HG02884 (cell line): ENCODE data around the gene EIF5A.
"Not testable (repeated sequence)": the region's sequence is repeated elsewhere in the genome, so short reads cannot be mapped to it uniquely, and the experiment has no call there.

Source experiments
- ATAC-seq: cut with Tn5 transposase; IDR thresholded peaks from one replicate; pipeline ENCODE4 v1.9.1; 2021; ENCODE audit warnings: mild to moderate bottlenecking, moderate library complexity; ENCODE audit not compliant: unreplicated experiment

Gene EIF5A

DNA sequence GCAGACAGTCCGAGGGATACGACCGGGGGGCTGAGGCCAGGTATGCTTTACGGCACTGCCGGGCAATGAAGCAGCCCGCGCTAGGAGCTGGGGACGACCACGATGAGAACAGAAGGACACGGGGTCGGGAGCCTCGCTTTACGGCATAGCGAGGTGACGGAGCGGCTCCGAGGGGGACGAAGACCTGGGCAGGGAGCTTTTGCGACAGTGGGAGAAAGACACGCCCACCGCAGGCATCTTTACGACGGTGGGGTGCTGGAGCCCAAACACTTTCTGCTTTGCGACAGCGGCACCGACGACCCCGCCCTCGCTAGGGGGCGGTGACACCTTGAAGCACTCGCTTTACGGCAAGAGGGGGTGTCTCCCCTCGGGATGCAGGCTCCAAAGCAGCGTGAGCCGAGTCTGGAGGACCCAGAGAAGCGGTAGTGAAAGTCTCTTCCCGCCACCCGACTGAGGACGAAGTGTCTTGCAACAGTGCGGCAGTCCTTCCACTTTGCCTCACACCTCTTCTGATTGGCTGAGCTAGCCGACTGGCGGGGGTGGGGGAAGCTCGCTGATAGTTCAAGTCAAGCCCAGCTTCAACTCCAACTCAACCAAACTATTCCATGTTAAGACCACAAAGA is 22.1 kb downstream of the EIF5A start:
- ATAC-seq = no peak

DNA sequence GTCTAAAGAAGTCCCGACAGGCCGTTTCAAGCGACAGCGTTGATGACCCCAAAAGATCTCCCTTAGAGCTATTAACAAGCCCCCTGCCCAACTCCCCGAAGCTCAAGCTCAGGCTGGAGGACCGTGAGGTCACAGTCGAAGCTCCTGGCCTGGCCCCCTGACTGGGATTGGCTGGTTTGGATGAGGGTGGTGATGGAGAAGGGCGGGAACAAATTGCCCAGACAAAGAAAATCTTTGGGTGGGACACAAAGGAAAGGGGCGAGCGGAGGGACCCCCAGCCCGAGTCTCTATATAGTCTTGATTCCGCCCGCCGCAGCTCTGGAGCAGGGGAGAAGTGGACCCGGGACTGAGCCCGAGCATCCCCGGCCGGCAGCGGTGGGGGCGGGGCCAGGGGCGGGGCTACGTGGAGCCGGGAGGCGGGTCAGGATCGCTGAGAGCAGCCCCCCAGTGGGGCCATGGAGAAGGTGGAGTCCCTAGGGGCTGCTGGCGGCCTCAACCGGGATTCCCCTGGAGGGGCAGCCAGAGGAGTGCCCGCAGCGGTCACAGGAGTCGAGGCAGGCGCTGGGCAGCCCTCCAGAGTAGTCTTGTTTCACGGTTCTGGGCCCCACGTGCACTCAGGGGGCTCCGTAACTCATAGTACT is 22.7 kb downstream of the EIF5A start:
- peak; percentile 42 for ATAC-seq

DNA sequence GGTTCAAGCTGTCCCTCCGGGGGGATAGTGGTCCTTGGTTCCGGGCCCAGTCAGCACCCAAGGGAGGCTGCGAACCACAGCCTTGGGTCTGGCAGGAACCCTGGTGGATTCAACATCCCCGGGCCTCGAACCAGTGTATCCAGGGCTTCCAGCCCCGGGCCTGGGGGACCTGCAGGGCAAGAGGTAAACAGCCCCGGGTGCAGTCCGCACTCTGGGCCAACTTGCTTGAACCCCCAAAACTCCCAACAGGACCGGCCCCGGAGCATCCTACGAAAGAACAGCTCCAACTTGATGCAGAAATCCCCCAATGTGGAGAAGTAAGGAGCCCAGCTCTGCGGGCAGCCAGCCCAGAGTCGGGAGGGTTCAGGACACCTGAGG is 23.2 kb downstream of the EIF5A start:
- ATAC-seq = no peak

DNA sequence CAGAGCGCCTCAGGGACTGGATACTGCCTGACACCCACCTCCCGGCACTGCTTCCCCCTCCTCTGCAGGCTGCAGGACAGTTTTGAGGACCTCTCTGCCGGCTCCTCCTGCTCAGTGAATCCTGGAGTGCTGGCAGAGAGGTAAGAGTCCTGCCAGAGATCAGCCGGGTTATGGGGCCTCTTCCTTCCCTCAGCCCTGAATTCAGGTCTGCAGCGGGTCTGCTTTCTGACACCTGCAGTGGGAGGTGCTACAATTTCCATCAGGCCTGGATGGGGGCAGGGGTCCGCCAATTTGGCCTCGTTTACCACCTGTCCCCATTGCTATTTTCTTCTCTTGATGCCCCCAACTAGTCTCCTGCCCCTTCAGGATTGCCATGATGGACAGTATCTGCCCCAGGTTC is 24.7 kb downstream of the EIF5A start:
- no peak for ATAC-seq

DNA sequence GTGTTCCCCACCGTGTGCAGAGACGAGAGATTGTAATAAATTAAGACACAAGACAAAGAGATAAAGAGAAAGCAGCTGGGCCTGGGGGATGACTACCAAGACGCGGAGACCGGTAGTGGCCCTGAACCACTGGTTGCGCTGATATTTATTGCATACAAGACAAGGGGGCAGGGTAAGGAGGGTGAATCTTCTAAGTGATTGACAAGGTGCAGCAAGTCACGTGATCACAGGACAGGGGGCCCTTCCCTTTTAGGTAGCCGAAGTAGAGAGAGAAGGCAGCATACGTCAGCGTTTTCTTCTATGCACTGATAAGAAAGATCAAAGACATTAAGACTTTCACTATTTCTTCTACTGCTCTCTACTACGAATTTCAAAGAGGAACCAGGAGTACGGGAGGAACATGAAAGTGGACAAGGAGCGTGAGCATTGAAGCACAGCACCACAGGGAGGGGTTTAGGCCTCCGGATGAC is 25.2 kb downstream of the EIF5A start:
- ATAC-seq = not testable (repeated sequence)

DNA sequence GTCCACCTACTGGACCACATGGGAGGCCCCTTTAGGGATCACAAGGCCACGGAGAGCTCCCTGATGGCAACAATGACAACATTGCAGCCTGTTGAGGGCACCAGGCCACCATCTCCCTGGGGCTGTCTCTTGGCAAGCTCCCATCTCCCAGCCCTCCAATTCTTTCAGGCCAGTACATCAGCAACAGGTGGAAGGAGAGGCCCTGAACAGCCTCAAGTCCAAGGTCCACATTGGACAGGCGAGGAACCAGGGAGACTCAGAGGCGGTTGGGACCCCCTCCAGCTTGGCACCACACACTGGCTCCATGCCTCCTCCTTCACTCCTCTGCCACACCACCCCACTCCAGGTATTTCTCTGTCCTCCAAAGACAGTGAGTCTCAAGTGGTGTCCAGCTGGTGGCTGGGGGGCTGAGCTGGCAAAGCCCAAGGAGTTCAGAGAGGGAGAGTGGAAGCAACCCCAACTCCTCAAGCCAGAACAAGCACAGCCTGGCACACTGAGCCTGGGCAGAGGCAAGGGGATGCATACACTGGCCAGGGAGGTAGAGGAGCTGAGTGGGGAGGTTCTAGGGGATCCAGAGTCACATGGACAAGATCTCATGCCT is 27.6 kb downstream of the EIF5A start:
- ATAC-seq = no peak

DNA sequence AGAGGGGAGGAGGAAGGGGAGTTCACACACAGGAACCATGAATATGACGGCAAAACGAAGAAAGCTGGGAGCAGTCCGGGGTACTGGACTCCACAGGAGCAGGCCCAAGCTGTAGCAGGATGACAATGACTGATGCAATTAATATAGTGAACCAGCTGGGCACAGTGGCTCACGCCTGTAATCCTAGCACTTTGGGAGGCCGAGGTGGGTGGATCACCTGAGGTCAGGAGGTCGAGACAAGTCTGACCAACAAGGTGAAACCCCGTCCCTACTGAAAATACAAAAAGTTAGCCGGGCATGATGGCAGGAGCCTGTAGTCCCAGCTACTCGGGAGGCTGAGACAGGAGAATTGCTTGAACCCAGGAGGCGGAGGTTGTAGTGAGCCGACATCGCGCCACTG is 28.3 kb downstream of the EIF5A start:
- ATAC-seq = not testable (repeated sequence)

DNA sequence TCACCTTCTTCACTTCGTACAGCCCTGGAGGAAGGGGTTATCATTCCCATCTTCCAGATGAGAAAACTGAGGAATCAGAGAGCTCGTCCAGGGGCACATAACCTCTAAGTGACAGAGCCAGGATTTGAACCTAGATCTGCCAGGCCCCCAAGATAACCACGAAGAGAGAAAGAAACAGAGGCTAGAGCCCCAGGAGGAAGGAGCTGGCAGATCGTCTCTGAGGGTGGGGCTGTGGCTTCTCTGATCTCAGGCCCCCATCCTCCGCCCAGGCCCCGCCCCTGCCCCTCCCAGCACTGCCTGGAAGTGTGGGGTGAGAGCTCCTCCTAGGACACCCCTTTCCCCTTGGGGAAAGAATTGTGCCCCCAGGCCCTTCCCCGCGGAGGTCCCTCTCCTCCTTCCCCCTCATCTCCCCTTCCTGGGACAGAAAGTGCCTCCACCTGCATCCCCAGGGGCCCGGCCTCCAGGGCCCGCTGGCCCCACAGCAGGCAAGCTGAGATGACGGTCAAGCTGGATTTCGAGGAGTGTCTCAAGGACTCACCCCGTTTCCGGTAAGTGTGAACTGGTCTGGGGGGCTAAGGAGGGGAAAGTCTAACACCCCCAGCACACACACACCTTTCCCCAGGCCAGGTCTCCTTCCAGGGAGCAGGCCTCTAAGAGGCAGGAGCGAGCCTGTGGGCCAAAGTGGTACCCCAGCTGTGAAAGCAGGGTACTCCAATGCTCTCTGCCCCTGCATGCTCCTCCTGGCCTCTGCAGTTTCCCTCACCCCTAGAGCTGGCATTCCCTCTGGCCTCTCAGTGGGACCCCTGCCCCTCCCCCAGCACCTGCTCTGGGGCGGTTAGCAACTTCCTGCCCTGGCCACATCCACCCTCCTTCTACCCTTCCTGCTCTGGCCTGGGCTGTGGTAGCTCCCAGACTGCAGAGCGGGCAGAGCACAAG is 29.1 kb downstream of the EIF5A start, which contains the start of gene ACAP1:
TSS of gene ACAP1 (plus strand) at position 290 of the 936 bp plus-strand sequence. CDS start at position 496, 206 bp downstream.
- ATAC-seq = no peak

DNA sequence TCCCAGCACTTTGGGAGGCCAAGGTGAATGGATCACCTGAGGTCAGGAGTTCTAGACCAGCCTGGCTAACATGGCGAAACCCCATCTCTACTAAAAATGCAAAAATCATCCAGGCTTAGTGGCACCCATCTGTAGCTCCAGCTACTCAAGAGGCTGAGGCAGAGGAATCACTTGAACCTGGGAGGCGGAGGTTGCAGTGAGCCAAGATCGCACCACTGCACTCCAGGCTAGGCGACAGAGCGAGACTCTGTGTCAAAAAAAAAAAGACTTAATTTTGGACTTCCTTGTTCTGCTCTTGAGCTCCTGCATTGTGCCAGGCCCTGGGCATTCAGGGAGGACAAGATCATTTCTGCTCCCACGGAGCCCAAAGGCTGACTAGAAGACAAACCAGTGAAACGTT is 30.2 kb downstream of the EIF5A start:
- ATAC-seq = not testable (repeated sequence)

DNA sequence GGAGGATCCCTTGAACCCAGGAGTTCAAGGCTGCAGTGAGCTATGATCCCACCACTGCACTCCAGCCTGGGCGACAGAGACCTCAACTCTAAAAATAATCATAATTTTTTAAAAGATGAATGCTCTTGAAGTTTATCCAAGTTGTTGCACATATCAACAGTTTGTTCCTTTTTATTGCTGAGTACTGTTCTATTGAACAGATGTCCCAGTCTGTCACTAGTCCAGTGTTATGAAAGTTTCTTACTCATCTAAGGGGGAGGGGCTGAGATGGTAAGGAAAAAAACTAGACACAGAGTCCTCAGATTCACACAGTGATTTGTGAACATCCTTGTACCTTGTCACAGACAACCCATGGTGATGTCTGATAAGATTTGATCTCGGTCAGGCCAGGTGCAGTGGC is 32.8 kb downstream of the EIF5A start:
- no peak for ATAC-seq

DNA sequence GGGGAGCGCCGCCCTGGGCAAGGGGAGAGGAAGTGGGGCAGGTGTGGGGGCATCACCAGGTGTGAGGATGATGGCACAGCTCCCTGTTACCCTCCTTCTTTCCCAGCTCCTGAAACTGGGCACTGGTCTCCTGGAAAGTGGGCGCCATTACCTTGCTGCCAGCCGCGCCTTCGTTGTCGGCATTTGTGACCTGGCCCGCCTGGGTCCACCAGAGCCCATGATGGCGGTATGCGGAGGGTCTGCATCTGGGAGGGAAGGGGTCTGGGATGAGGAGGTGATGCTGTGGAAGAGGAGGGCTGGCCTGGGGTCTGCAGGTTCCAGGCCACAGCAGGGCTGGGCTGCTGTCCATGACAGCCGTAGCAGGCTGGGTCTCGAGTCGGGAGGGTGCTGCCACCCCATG is 34.4 kb downstream of the EIF5A start:
- no peak for ATAC-seq

DNA sequence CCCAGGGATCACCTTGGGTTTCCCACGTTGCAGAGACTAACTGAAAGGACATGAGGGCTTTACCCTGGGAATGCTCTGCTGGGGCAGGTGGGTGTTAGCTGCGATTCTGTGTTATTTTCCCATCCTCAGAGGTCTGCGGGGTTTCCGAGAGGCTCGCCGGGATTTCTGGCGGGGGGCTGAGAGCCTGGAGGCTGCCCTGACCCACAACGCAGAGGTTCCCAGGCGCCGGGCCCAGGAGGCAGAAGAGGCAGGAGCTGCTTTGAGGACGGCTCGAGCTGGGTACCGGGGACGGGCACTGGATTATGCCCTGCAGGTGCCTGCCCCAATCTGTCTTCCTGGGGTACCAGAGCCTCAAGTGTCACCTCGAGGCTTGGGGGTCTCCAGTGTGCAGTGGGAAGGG is 35.8 kb downstream of the EIF5A start:
- no peak for ATAC-seq

DNA sequence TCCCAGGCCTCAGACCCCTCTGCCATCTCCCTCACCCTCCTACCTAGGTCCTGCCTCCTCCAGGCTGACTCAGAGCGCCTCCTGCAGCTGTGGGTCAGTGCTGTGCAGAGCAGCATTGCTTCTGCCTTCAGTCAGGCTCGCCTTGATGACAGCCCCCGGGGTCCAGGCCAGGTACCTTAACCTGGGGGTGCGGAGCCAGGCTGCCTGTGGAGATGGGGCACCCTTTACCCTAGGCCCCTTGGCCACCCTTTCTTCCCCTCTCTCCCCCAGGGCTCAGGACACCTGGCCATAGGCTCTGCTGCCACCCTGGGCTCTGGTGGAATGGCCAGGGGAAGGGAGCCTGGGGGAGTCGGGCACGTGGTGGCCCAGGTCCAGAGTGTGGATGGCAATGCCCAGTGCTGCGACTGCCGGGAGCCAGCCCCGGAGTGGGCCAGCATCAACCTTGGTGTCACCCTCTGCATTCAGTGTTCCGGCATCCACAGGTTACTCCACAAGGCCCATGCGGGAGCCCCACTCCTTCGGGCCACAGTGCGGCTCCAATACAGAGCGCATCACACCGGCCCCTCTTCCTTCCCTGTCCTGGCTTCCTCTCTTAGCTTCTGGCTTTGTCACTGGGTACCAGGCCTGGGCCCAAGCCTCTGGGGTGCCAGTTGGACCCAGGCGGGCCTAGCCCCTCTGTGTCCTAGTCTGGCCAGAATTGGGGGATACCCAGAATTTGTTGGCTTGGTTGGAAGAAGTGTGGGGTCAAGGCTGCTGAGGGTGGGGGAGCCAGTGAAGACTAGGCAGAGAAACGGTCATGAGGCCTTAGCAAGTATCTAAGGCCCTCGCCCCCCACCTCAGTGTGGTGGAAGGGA is 39.6 kb downstream of the EIF5A start:
- no peak for ATAC-seq

DNA sequence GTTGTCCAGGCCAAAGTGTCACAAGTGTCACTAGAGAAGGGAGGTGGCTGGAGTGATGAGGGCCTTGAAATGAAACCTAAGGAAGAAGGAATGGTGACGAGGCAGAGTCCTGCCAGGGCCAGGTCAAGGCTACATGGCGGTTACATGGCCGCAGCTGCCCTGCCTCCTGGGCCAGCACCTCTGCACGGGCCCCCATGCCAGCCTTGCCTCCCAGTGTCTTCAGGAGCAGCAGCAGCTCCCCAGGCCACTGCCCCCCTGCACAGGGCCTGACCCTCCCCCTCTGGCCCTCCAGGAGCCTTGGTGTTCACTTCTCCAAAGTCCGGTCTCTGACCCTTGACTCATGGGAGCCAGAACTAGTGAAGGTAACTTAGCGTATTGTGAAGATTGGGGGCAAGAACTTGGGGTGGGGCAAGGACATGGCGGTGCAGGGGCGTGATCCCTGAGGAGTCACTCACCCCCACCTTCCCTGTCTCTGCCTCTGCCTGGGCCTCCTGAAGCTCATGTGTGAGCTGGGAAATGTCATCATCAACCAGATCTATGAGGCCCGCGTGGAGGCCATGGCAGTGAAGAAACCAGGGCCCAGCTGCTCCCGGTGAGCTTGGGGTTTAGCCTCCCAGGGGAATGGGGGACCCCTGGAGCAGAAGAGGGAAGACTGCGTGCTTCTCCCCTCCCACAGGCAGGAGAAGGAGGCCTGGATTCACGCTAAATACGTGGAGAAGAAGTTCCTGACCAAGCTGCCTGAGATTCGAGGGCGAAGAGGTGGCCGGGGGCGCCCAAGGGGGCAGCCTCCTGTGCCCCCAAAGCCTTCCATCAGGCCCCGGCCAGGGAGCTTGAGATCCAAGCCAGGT is 40.4 kb downstream of the EIF5A start:
- no peak for ATAC-seq

DNA sequence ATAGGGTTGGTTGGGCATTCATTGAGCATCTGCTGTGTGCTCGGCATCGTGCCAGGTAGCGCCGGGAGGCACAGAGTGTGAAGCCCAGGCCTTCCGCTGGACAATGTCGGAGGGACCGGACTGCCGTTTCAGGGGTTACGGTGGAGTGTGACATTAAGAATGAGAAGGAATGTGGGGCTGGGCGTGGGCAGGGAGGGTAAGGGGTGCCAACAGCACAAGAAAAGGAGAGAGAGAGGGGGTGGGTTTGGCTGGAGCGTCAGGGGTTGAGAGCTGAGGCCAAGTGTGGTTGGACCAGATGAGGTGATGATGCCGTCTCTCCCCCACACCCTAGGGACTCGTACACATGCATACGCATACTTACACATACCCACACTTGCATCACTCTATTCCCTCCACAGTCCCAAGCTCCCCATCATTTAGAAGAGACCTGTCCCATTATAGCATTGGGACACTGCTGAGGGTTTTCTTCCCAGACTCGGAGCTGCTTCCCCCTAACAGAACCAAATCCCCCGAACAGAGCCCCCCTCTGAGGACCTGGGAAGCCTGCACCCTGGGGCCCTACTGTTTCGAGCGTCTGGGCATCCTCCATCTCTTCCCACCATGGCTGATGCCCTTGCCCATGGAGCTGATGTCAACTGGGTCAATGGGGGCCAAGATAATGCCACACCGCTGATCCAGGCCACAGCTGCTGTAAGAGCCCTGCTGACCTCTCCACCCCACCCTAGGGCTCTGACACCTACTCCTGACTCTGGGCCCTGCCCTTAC is 41.2 kb downstream of the EIF5A start:
- ATAC-seq = no peak

DNA sequence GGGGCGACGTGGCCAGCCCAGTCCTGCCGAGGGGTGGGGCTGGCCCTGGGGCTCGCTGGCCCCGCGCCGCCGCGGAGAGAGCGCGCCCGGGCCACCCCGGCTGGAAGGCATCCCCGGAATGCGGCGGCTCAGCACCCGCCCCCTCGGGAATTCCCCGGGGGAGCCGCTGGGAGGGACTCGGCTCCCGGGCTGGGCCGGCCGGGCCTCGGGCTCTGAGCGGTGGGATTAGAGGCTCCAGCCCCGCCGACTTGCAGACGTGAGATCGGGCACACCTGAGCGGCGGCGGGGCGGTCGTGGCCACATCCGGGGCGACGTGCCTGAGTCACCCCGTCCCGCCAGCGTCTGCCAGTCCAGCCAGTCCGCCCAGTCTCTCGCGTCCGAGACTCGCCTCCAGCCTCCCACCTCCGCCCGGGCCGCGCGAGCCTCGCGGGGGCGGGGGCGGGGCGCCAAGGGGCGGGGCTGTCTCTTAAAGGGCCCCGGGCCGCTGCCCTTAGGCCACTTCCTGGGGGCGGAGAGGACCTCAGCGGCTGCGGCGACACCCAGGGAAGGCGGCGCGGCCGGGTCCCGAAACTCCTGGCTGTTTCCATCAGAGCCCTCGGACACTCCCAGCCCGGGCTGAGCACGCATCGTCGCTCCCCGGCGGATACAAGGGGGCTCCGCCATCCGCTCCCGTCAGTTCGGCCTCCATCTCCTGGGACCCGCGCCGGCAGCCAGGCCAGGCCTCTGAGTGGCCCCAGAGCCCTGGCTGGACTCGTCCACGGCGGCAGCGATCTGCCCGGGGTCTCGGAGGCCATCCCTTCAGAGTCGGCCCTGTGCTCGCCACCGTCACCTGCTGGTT is 44.5 kb downstream of the EIF5A start, which contains the start of gene KCTD11:
TSS of gene KCTD11 (plus strand) at position 498 of the 838 bp plus-strand sequence.
- peak; percentile 49 for ATAC-seq

DNA sequence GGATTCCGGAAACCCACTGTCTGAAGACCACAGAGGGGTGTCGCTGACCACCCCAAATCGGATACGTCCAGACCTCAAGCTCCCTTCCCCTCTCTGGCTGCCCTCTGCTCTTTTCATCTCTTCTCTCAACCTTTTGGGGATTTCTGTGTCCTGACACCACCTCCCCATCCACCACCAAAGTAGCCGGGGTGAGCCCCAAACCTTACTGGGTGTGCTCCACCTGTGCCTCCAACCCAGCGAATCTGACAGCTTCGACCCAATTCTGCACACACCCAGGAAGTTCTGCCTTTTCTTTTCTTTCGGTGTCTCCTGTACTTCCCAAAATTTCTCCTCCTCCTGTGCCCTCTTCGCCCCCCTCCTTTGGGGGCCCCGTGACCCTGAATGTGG is 45.1 kb downstream of the EIF5A start:
- no peak for ATAC-seq
